GM13977 (cell line): ENCODE results near the gene NEK6.

Experiments used
- DNase-seq: peaks from one replicate; pipeline ENCODE4 v3.0.0; 2012; ENCODE audit warnings: low spot score
- CTCF ChIP-seq: IDR thresholded peaks from 2 replicates; pipeline ENCODE4 v1.5.1; 2012; ENCODE audit warnings: mild to moderate bottlenecking, control low read depth; ENCODE audit not compliant: insufficient read depth; ENCODE audit errors: extremely low read depth, missing control alignments
- in situ Hi-C: fragments of 300-500 bp; cut with MboI; formaldehyde crosslinking; loops from one replicate; pipeline ENCODE4 v1.12.0; 2022; ENCODE audit warnings: low sequenced_read_pairs, low pct_unique_long_range_greater_than_20kb, mixed read lengths, inconsistent platforms; ENCODE audit not compliant: unreplicated experiment

The NEK6 gene

GRCh38 chr9:124292696-124293593 is 35.2 kb downstream of the NEK6 start:
- in situ Hi-C loops: loop anchor here (10.0 kb wide), 1 partner anchor 158 kb away; no protein-coding TSS in a partner anchor
- TF ChIP-seq CTCF: no peak
- DNase-seq: no peak

GRCh38 chr9:124293718-124294506 is 36.2 kb downstream of the NEK6 start:
- TF ChIP-seq CTCF: no peak
- in situ Hi-C loops: loop anchor here (10.0 kb wide), 1 partner anchor 159 kb away; no protein-coding TSS in a partner anchor
- DNase-seq: no peak

DNA sequence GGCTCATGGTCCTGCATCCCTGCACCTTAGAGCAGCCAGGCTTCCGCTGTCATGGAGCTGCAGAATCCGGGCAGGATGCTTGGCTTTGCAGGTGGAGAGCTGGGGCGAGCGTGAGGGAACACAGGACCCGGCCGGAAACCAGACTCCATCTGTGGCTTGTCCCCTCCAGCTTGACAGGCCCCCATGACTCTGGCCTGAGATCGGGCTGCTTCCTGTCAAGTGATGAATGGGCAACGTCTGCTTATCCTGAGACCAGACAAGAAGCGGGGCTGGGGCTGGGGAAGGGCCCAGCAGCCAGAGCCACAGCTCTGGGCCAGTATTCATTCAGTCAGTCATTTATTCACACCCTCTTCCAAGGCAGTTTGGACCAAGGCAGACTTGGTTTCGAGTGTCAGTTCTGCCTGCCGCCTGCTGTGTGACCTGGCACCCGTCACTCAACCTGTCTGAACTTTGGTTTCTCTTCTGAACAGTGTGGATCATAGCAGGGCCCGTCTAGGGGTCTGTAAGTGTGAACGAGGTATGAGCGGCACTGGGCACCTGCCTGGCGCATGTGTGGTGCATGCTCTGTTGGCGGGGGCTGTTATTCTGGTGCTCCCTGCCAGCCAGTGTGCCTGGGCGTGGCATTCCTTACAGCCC is 37.5 kb downstream of the NEK6 start:
- in situ Hi-C loops: loop anchor here (10.0 kb wide), 1 partner anchor 160 kb away; no protein-coding TSS in a partner anchor
- peak; percentile 55 for DNase-seq

DNA sequence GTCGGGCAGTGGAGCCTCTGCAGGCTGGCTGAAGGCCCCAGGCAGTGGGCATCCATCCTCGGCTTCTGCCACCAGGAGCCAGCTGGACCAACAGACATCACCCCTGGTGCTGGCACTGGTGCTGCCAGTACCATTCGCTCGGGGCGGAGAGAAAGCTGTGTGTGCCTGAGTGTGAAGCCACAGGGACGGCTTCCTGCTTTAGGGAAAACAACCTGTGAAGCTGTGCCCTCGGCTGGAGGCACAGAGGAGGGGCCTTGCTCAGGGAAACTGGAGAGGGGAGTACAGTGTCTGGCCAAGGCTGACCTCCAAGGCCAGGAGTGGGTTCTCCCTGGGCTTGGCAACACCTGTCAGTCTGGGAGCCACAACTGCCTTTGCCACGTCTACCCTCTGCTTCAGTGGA is 38.3 kb downstream of the NEK6 start:
- DNase-seq: no peak
- TF ChIP-seq CTCF: no peak
- in situ Hi-C loops: loop anchor here (10.0 kb wide), 1 partner anchor 161 kb away; no protein-coding TSS in a partner anchor

More for the DNA sequence above, 37.5 kb downstream of the NEK6 start:
- no peak for TF ChIP-seq CTCF

GRCh38 chr9:124296796-124297550 is 39.2 kb downstream of the NEK6 start:
- no peak for DNase-seq
- TF ChIP-seq CTCF: no peak
- in situ Hi-C loops: loop anchor here (10.0 kb wide), 1 partner anchor 162 kb away; no protein-coding TSS in a partner anchor

- in situ Hi-C loops: loop anchor here (10.0 kb wide), 1 partner anchor 163 kb away; no protein-coding TSS in a partner anchor
- DNase-seq: no peak
- no peak for TF ChIP-seq CTCF
Observed at GRCh38 chr9:124297551-124297901, 39.8 kb downstream of the NEK6 start.
